OCI-LY7 (cell line): ENCODE results near the gene CHPF2. TPM values are rescaled to one million over a fixed set of nuclear protein-coding genes. Genes with fewer than 3 reads are reported as not detected.

Experiments
- BruUV-seq: library from RNA; stranded (reverse); fragments of 400-500 nt; replicated peaks from 2 replicates; lab custom pipeline; 2021; lab: Mats Ljungman, UMichigan
- CTCF ChIA-PET: fragments of 300-600 bp; sonication (Branson Sonifier 250); formaldehyde crosslinking; loops from one replicate; lab custom pipeline; 2022; ENCODE audit warnings: antibody characterized with exemption; ENCODE audit not compliant: unreplicated experiment; lab: Charles Lee
- POLR2A ChIA-PET: fragments of 300-600 bp; sonication (Branson Sonifier 250); formaldehyde crosslinking; loops from one replicate; lab custom pipeline; 2022; ENCODE audit warnings: antibody characterized with exemption; lab: Charles Lee
- DNase-seq: peaks from one replicate; pipeline ENCODE4 v3.0.0-alpha.2; 2015; ENCODE audit warnings: low spot score
- H2AFZ ChIP-seq: fragments of 200-600 bp; sonication (generic), shearing (Covaris generic); 2 replicates; pipeline ENCODE4 v1.6.1; 2014; ENCODE audit warnings: mild to moderate bottlenecking, antibody characterized with exemption, low read length, moderate library complexity
- H3K27ac ChIP-seq: fragments of 200-600 bp; sonication (generic); 2 replicates; pipeline ENCODE4 v1.5.1; 2014; ENCODE audit warnings: mixed run types, low read depth, mild to moderate bottlenecking, moderate library complexity, low read length, inconsistent platforms; ENCODE audit not compliant: poor library complexity, severe bottlenecking
- H3K36me3 ChIP-seq: fragments of 200-600 bp; sonication (generic); 2 replicates; pipeline ENCODE4 v1.6.1; 2014; ENCODE audit warnings: mild to moderate bottlenecking, antibody characterized with exemption, low read length, moderate library complexity, mixed read lengths; ENCODE audit not compliant: insufficient read depth
- H3K4me1 ChIP-seq: fragments of 200-600 bp; sonication (generic); 2 replicates; pipeline ENCODE4 v1.5.1; 2014; ENCODE audit warnings: mild to moderate bottlenecking, low read length; ENCODE audit not compliant: insufficient read depth, poor library complexity, severe bottlenecking
- H3K4me2 ChIP-seq: fragments of 200-600 bp; sonication (generic); 2 replicates; pipeline ENCODE4 v1.6.1; 2014; ENCODE audit warnings: mild to moderate bottlenecking, low read length
- H3K4me3 ChIP-seq: fragments of 200-600 bp; sonication (generic); 2 replicates; pipeline ENCODE4 v1.5.1; 2014; ENCODE audit warnings: mild to moderate bottlenecking, low read depth, low read length; ENCODE audit not compliant: poor library complexity, severe bottlenecking
- H3K79me2 ChIP-seq: fragments of 200-600 bp; sonication (generic); 2 replicates; pipeline ENCODE4 v1.6.1; 2016; ENCODE audit warnings: low read depth, mild to moderate bottlenecking, low read length, moderate library complexity, mixed read lengths; ENCODE audit not compliant: insufficient read depth
- H3K9me2 ChIP-seq: fragments of 200-600 bp; sonication (generic); 2 replicates; pipeline ENCODE4 v1.6.1; 2016; ENCODE audit warnings: mild to moderate bottlenecking, low read length, mixed read lengths; ENCODE audit not compliant: insufficient read depth
- H3K9me3 ChIP-seq: fragments of 200-600 bp; sonication (generic); 2 replicates; pipeline ENCODE4 v1.6.1; 2014; ENCODE audit warnings: mild to moderate bottlenecking, mixed run types, low read length, mixed read lengths
- H4K20me1 ChIP-seq: fragments of 200-600 bp; sonication (generic); 2 replicates; pipeline ENCODE4 v1.6.1; 2014; ENCODE audit warnings: mild to moderate bottlenecking, antibody characterized with exemption, low read length, moderate library complexity, mixed read lengths; ENCODE audit not compliant: insufficient read depth
- EZH2phosphoT487 ChIP-seq: fragments of 200-600 bp; sonication (generic); IDR thresholded peaks from 2 replicates; pipeline ENCODE4 v1.6.1; 2018; ENCODE audit warnings: low read depth, borderline replicate concordance, mild to moderate bottlenecking, mixed run types, antibody characterized with exemption, low read length, moderate library complexity, mixed read lengths
- intact Hi-C: fragments of 100-400 bp; cut with micrococcal nuclease; formaldehyde crosslinking; loops from one replicate; pipeline ENCODE4 v1.10.0; 2022; ENCODE audit not compliant: unreplicated experiment
- total RNA-seq, 2 experiments: library from RNA; depleted of rRNA in 1 of 2; stranded (reverse); fragments of >200 nt in 1 of 2; shearing (Covaris generic) in 1 of 2; gene quantifications; 2 replicates each; pipeline ENCODE4 v1.2.3, GENCODE V29; 2014 to 2022
- TF ChIP-seq, protein P1 (sequence below): fragments of 200-600 bp; sonication (generic); conservative IDR thresholded peaks from 2 replicates; pipeline ENCODE4 v1.5.1; 2014; ENCODE audit warnings: mild to moderate bottlenecking, antibody characterized with exemption, low read length, moderate library complexity, mixed read lengths

CHPF2 gene
- total RNA-seq, 2 experiments from 2014 or later = 27.0 to 29.8 TPM

DNA sequence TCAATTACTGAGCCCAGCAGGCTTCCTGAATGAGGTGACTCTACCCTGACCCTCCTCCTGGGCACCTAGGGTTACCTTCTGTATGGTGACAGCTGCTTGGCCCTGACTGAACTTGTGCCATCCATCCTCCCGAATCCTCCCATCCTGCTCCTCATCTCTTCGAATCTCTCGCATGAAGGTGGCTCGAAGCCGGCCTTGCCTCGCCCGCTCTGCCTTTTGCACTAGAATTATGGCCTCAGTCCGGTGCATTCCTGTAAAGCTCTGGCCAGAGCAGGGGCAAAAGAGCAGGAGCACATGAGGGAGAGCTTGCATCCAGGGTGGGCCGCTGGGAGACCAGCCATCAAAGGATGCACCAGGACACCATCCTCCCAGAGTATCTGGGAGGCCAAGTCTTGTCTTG is 29.4 kb upstream of the CHPF2 start:
- no peaks in the 10 kb centered on the region for H3K79me2 ChIP-seq
- no peak overlapping the region for H3K4me3 ChIP-seq
- H2AFZ ChIP-seq = no peak overlapping the region
- no peaks in the 10 kb centered on the region for H3K4me1 ChIP-seq
- no peak for DNase-seq
- ChIA-PET POLR2A (no interaction called here), CTCF (no interaction called here)
- intact Hi-C loops = no loop called here
- H3K9me2 ChIP-seq = no peaks in the 10 kb centered on the region
- no peaks in the 10 kb centered on the region for H4K20me1 ChIP-seq
- BruUV-seq = no TSS peak
- no peaks in the 10 kb centered on the region for H3K9me3 ChIP-seq
- no peak for TF ChIP-seq EZH2phosphoT487
- TF ChIP-seq, protein P1, sequence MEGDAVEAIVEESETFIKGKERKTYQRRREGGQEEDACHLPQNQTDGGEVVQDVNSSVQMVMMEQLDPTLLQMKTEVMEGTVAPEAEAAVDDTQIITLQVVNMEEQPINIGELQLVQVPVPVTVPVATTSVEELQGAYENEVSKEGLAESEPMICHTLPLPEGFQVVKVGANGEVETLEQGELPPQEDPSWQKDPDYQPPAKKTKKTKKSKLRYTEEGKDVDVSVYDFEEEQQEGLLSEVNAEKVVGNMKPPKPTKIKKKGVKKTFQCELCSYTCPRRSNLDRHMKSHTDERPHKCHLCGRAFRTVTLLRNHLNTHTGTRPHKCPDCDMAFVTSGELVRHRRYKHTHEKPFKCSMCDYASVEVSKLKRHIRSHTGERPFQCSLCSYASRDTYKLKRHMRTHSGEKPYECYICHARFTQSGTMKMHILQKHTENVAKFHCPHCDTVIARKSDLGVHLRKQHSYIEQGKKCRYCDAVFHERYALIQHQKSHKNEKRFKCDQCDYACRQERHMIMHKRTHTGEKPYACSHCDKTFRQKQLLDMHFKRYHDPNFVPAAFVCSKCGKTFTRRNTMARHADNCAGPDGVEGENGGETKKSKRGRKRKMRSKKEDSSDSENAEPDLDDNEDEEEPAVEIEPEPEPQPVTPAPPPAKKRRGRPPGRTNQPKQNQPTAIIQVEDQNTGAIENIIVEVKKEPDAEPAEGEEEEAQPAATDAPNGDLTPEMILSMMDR = no peak
- H3K4me2 ChIP-seq = no peak overlapping the region
- H3K36me3 ChIP-seq = no peaks in the 10 kb centered on the region
- H3K27ac ChIP-seq = no peak overlapping the region

DNA sequence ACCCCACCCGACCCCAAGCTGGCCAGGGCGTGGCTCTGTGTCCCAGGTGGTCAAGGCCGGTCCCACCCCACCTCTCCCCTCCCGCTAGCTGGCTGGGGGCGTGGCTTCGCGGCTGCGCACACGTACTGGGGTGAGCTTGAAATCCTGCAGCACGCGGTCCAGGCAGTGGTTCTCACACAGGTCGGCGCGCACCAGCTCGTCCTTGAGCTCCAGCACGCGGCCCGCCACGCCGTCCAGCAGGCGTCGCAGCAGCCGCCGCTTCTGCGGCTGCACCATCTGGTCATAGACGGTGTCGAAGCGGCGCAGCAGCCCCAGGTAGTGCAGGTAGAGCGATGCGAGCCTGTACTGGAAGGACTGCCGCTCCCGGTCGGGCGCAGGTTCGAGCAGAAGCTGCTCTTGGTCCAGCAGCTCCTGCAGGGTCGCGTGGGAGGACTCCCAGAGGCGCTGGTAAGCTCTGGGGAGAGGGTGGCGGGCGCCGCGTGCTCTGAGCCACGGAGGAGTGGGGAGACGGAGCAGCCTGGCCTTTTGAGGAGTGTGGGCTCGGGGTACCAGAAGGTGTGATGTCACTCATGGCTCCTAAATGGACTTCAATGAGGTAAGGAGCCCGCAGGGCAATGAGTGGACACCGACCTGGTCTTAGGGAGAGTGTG is 27.8 kb upstream of the CHPF2 start:
- Histone ChIP-seq H2AFZ (no peak overlapping the region), H3K79me2 (no peaks in the 10 kb centered on the region), H4K20me1 (no peaks in the 10 kb centered on the region), H3K9me3 (no peaks in the 10 kb centered on the region), H3K9me2 (no peaks in the 10 kb centered on the region), H3K4me2 (no peak overlapping the region), H3K4me3 (no peak overlapping the region), H3K4me1 (no peaks in the 10 kb centered on the region), H3K36me3 (no peaks in the 10 kb centered on the region), H3K27ac (no peak overlapping the region)
- TF ChIP-seq, protein P1 = no peak
- TF ChIP-seq EZH2phosphoT487 = no peak
- POLR2A ChIA-PET = interaction anchor here (0.6 kb wide), 1 partner anchor 48 kb away, joined by 4 read pairs; no protein-coding TSS in a partner anchor
- intact Hi-C loops = no loop called here
- no TSS peak for BruUV-seq
- CTCF ChIA-PET = no interaction called here
- DNase-seq = no peak

DNA sequence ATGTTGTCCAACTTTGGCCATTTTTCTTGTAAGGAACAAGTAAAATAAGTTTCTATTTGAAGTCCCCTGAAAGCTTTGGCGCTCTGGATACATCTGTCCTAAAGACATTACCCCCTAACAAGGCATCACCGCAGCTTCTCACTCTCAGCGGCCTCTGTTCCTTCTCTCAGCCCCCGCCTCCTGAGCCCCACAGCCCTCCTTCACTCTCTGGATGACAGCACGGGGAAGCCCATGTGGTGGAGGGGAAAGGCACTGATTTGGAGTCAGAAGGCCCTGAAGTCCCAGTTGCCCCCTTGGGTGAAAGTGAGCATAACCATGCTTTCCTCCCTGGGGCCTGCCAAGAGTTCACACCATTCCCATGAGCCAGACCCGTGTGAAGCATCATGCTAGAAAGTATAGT is 26.6 kb upstream of the CHPF2 start:
- POLR2A ChIA-PET = no interaction called here
- no peak overlapping the region for H2AFZ ChIP-seq
- no peak overlapping the region for H3K27ac ChIP-seq
- H3K36me3 ChIP-seq = no peaks in the 10 kb centered on the region
- H3K9me2 ChIP-seq = no peaks in the 10 kb centered on the region
- BruUV-seq = no TSS peak
- no peaks in the 10 kb centered on the region for H3K79me2 ChIP-seq
- H3K4me3 ChIP-seq = no peak overlapping the region
- H3K9me3 ChIP-seq = no peaks in the 10 kb centered on the region
- DNase-seq = no peak
- H3K4me2 ChIP-seq = no peak overlapping the region
- H4K20me1 ChIP-seq = no peaks in the 10 kb centered on the region
- intact Hi-C loops = no loop called here
- CTCF ChIA-PET = no interaction called here
- TF ChIP-seq EZH2phosphoT487 = no peak
- TF ChIP-seq, protein P1 = no peak
- H3K4me1 ChIP-seq = no peaks in the 10 kb centered on the region
